Measurements from ENCODE around the gene MOSMO. TPM values are rescaled to one million over a fixed set of nuclear protein-coding genes. Genes with fewer than 3 reads are reported as not detected.

The MOSMO gene
- total and polyA plus RNA-seq, 2 donors from 2014 or later = 6.3 to 12.8 TPM

DNA sequence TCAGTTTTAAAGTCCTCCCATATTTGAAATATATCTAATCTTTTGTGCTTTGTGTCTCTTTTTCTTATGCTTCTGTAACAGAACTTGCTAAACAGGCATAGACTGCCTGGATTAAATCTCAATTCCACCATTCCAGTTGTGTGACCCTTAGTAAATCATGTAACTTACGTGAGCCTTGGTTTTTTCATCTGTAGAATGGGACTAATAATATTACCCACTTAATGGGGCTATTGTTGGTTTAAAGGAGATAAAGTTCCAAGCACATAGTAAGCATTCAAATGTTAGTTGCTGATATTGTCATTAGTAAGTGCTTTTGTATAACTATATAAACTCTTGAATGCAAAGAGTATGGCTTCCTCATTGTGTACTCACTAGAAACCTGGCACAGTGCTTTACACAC is 78.5 kb downstream of the MOSMO start:
- H3K36me3 ChIP-seq (ENCODE audit: control insufficient read depth in 2 of 3, insufficient read depth in 3 of 3, low read length in 3 of 3) = peaks cover 0 to 4% (median 0%) of the 10 kb centered on the region in 3 donors
- H3K27ac ChIP-seq (ENCODE audit: low read depth in 2 of 2, low read length in 2 of 2) = no peak overlapping the region
- no peak overlapping the region for H3K4me3 ChIP-seq (ENCODE audit: low read length in 3 of 3)
- intact Hi-C loops (cut with DNase I) = no loop called here
- DNase-seq (no peak), FAIRE-seq (no peak)
- H3K9me3 ChIP-seq (ENCODE audit: control insufficient read depth in 2 of 3, insufficient read depth in 1 of 3, low read length in 3 of 3) = no peaks in the 10 kb centered on the region
- no peaks in the 10 kb centered on the region for H3K4me1 ChIP-seq (ENCODE audit: control insufficient read depth in 2 of 3, insufficient read depth in 2 of 3, low read depth in 1 of 3, low read length in 3 of 3)
- no peaks in the 10 kb centered on the region for H3K27me3 ChIP-seq (ENCODE audit: control insufficient read depth, insufficient read depth, low read length)
- TF ChIP-seq, protein P1, sequence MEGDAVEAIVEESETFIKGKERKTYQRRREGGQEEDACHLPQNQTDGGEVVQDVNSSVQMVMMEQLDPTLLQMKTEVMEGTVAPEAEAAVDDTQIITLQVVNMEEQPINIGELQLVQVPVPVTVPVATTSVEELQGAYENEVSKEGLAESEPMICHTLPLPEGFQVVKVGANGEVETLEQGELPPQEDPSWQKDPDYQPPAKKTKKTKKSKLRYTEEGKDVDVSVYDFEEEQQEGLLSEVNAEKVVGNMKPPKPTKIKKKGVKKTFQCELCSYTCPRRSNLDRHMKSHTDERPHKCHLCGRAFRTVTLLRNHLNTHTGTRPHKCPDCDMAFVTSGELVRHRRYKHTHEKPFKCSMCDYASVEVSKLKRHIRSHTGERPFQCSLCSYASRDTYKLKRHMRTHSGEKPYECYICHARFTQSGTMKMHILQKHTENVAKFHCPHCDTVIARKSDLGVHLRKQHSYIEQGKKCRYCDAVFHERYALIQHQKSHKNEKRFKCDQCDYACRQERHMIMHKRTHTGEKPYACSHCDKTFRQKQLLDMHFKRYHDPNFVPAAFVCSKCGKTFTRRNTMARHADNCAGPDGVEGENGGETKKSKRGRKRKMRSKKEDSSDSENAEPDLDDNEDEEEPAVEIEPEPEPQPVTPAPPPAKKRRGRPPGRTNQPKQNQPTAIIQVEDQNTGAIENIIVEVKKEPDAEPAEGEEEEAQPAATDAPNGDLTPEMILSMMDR (IDR thresholded peaks at IDR 0.05; ENCODE audit: borderline replicate concordance, extremely low read depth, insufficient read depth) = no peak
- no peak overlapping the region for H3K9ac ChIP-seq (ENCODE audit: low read length in 3 of 3)

DNA sequence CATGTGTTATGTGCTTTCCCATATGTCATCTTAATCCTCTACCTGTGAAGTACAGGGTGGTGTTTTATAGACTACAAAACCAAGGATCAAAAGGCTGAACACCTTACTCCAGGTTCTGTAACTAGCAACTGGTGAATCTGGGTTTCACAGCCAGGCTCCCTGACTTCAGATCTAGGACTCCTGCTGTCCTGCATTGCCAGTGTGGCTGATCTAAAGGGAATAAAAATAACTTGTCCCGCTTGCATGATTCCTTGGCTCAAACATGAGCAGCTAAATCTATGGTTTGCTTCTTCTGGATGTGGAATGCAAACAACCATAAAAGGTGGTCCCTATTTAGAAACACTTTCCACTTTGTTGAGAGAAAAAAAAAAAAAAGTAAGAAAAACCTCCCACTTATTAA is 80.7 kb downstream of the MOSMO start:
- H3K4me1 ChIP-seq (ENCODE audit: control insufficient read depth in 2 of 3, insufficient read depth in 2 of 3, low read depth in 1 of 3, low read length in 3 of 3) = peaks cover 0 to 2% (median 0%) of the 10 kb centered on the region in 3 donors
- H3K36me3 ChIP-seq (ENCODE audit: control insufficient read depth in 2 of 3, insufficient read depth in 3 of 3, low read length in 3 of 3) = peaks cover 0 to 4% (median 0%) of the 10 kb centered on the region in 3 donors
- FAIRE-seq = no peak
- no peak for DNase-seq
- H3K4me3 ChIP-seq (ENCODE audit: low read length in 3 of 3) = no peak overlapping the region
- no peak overlapping the region for H3K9ac ChIP-seq (ENCODE audit: low read length in 3 of 3)
- TF ChIP-seq, protein P1 (IDR thresholded peaks at IDR 0.05; ENCODE audit: borderline replicate concordance, extremely low read depth, insufficient read depth) = no peak
- no peaks in the 10 kb centered on the region for H3K9me3 ChIP-seq (ENCODE audit: control insufficient read depth in 2 of 3, insufficient read depth in 1 of 3, low read length in 3 of 3)
- no peaks in the 10 kb centered on the region for H3K27me3 ChIP-seq (ENCODE audit: control insufficient read depth, insufficient read depth, low read length)
- no peak overlapping the region for H3K27ac ChIP-seq (ENCODE audit: low read depth in 2 of 2, low read length in 2 of 2)
- intact Hi-C loops (cut with DNase I) = no loop called here

- H3K27me3 ChIP-seq (ENCODE audit: control insufficient read depth, insufficient read depth, low read length) = no peaks in the 10 kb centered on the region
- H3K36me3 ChIP-seq (ENCODE audit: control insufficient read depth in 2 of 3, insufficient read depth in 3 of 3, low read length in 3 of 3) = peaks cover 0 to 4% (median 0%) of the 10 kb centered on the region in 3 donors
- FAIRE-seq = no peak
- H3K27ac ChIP-seq (ENCODE audit: low read depth in 2 of 2, low read length in 2 of 2) = no peak overlapping the region
- no peak overlapping the region for H3K4me3 ChIP-seq (ENCODE audit: low read length in 3 of 3)
- peaks cover 0 to 2% (median 0%) of the 10 kb centered on the region in 3 donors for H3K4me1 ChIP-seq (ENCODE audit: control insufficient read depth in 2 of 3, insufficient read depth in 2 of 3, low read depth in 1 of 3, low read length in 3 of 3)
- intact Hi-C loops (cut with DNase I) = no loop called here
- TF ChIP-seq, protein P1 (IDR thresholded peaks at IDR 0.05; ENCODE audit: borderline replicate concordance, extremely low read depth, insufficient read depth) = no peak
- no peaks in the 10 kb centered on the region for H3K9me3 ChIP-seq (ENCODE audit: control insufficient read depth in 2 of 3, insufficient read depth in 1 of 3, low read length in 3 of 3)
- no peak overlapping the region for H3K9ac ChIP-seq (ENCODE audit: low read length in 3 of 3)
- no peak for DNase-seq
Measured at GRCh38 chr16:22089910-22090309, 82.0 kb downstream of the MOSMO start.

DNA sequence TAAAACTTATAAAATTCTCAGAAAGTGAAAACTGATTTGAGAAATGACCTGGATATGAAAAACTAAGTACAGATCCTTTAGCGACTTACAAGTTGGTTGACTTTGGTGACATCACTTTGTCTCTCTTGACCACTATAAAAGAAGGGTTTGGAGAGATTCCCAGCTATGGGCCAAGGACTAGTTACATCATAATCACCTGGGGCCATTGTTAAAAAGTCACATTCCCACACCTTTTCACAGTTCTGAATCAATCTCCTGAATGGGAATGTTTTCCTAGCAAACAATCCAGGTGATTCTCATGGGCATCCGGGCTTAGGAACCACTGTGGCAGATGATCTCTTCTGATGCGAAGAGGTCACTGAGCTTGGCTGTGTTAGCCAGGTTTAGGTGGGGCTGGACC is 83.8 kb downstream of the MOSMO start:
- H3K36me3 ChIP-seq (ENCODE audit: control insufficient read depth in 2 of 3, insufficient read depth in 3 of 3, low read length in 3 of 3) = no peaks in the 10 kb centered on the region
- peaks cover 0 to 2% (median 0%) of the 10 kb centered on the region in 3 donors for H3K4me1 ChIP-seq (ENCODE audit: control insufficient read depth in 2 of 3, insufficient read depth in 2 of 3, low read depth in 1 of 3, low read length in 3 of 3)
- H3K9me3 ChIP-seq (ENCODE audit: control insufficient read depth in 2 of 3, insufficient read depth in 1 of 3, low read length in 3 of 3) = no peaks in the 10 kb centered on the region
- H3K27me3 ChIP-seq (ENCODE audit: control insufficient read depth, insufficient read depth, low read length) = no peaks in the 10 kb centered on the region
- FAIRE-seq = no peak
- TF ChIP-seq, protein P1 (IDR thresholded peaks at IDR 0.05; ENCODE audit: borderline replicate concordance, extremely low read depth, insufficient read depth) = no peak
- intact Hi-C loops (cut with DNase I) = no loop called here
- H3K9ac ChIP-seq (ENCODE audit: low read length in 3 of 3) = no peak overlapping the region
- no peak overlapping the region for H3K27ac ChIP-seq (ENCODE audit: low read depth in 2 of 2, low read length in 2 of 2)
- no peak for DNase-seq
- H3K4me3 ChIP-seq (ENCODE audit: low read length in 3 of 3) = no peak overlapping the region
